K562 treated with DMSO at 1 percent for 24 hours (cell line): ENCODE data around the gene TCF19. TPM values are rescaled to one million over a fixed set of nuclear protein-coding genes. Genes with fewer than 3 reads are reported as not detected.

Source experiments
- total RNA-seq: library from RNA; unstranded; fragments of 300-600 nt; gene quantifications from 2 replicates; pipeline ENCODE4 v1.2.3, GENCODE V29; 2022; ENCODE audit warnings: low read depth; ENCODE audit not compliant: insufficient read depth

TCF19 gene
- total RNA-seq, result 72.6 and 76.1 TPM in 2 replicates

GRCh38 chr6:31158140-31158862 is at the start of gene TCF19:
Gene TCF19 (plus strand): TSS chr6:31158589. CDS start chr6:31159470, 881 bp downstream.

DNA sequence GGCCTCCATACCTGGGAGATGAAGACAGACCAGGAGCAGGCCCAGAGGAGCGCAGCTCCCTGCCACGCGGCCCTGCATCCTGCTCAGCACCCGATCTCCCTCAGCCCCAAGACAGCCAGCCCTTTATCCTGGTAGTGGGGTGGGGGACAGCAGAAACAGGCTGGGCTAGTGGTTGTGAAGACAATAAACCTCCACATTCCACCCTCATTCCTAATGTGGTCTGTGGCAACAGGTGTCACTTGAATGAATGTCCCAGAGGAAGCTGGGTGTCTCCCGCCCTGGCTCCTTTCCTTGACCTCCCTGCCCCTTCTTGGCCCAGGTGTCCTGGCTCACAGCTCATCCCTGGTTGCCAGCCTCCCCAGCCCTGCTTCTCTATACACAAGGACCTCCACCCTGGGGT is 45.9 kb upstream of the TCF19 start, which contains the start of gene C6orf15:
TSS of gene C6orf15 (minus strand) at position 98 of the 400 bp plus-strand sequence. CDS start at position 78, 20 bp downstream.

DNA sequence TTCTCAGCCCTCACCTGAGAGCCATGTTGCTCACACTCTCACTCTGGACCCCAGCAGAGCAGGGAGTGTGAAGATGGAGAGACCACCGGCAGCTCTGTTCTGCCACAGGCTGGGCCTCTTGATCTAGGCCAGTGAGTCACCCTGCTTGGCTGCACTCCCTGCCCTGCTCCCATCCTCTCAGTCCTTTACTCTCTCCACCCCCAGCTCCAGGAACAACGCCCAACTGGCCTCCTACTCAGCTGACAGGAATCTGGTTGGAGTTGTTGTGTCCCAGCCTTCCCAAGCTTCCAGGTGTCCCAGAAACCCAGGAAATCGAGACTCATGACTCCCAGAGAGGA is 43.9 kb upstream of the TCF19 start, which contains the start of gene PSORS1C1:
TSS of gene PSORS1C1 (plus strand) at position 260 of the 338 bp plus-strand sequence. CDS start 14,833 bp downstream, outside the sequence.

DNA sequence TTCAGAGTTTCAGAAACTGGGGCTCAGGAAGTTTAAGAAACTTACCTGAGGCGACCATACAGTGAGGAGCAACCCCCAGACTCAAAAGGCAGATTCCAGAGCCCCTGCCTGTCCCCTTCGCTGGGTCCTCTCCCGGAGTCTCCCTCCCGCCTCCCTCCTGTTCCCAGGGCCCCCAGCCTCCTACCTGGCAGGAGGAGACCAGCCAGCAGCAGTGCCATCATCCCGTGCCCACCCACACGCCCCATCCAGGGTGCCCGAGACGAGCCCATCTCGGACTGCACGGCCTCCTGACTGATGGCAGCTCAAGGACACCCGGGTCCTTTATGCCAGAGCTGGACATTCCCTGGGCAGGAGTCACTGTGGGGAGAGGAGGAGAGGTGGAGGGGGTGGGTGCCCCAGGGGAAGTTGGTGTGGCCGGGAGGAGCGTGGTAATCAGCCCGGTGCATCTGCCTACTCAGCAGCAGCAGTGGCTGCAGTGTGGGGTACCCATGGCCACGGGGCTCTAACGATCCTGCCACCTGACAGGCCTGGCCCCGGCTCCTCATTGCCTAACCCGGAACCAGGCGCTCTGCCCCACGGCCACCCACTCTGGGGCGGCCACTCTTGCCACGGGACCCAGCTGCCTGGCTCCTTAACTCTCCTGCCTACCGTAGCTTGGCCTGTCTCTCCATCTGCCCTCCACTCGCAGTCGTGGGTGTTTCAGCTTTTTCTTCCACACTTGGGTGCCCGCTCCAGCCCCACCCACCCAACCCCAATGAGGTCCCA is 38.1 kb upstream of the TCF19 start, which contains the start of gene CDSN:
TSS of gene CDSN (minus strand) at position 296 of the 765 bp plus-strand sequence. CDS start at position 269, 27 bp downstream.

DNA sequence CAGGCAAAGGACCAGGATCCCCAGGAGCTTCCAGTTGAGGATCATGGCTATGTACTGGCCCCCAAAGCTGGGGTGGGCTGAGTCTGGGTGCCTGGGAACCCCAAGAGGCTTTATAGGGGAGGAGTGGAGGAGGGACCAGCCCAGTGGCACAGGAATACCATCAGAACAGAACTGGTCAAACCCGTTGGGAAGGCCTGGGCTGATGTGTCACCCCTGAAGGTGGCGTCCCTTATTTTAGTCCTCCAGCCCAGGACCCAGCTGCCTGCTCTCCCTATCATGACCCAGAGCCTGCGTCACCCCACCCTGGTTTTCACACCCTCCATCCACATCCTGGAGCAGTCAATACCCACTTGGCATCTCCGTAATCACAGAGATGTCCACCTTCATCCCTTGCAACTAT is 19.4 kb upstream of the TCF19 start, which contains the start of gene PSORS1C2:
TSS of gene PSORS1C2 (minus strand) at position 85 of the 400 bp plus-strand sequence. CDS start at position 45, 40 bp downstream.

DNA sequence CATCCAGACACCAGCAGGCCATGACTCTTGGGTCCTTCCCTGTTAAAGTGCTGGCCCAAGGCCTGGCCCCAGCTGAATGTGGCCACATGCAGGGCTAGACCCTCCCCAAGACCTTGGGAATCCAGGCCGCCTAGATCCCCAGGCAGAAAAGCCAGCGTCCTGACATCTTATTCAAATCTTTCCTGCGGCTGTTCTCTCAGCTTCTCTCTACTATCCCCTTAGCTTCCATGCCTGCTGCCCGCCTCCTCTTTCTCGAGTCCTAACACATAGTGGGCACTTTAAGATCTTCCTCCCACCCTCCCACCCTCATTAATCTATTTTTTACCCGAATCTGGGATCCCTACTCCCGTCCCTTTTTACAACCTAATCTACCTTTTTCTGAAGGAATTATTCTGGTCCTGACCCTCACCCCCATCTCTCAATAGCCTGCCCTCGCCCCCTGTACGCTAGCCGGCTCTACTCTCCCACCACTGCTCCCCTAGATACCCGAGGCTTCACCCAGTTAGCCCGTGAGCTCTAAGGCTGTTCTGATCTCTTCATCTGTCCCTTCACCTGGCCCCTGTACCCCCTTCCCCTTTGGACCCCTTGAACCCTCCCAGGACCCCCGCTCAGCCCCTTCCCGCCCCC is 763 bp upstream of the TCF19 start, which contains the start of gene CCHCR1:
TSS of gene CCHCR1 (minus strand) at position 290 of the 627 bp plus-strand sequence. CDS start at position 88, 202 bp downstream.

DNA sequence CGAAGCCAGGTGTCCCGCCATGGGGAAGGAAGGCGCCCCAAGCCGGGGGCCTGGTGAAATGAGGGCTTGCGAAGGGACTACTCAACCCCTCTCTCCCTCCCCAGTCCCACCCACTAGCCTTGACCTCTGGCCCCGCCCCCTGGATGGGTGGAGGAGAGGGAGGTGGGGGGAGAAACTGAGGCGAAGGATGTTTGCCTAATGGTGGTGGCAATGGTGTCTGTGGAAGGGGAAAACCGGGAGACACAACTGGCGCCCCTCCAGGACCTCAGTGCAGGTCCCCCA is 12.2 kb downstream of the TCF19 start, which contains the start of gene POU5F1:
TSS of gene POU5F1 (minus strand) at position 83 of the 282 bp plus-strand sequence. CDS start at position 21, 62 bp downstream.

Other genes with a start within 250 kb of the TCF19 start
- gene VARS2, start 244.4 kb upstream of the TCF19 start, total RNA-seq, result 59.2 and 63.7 TPM in 2 replicates
- gene SFTA2, start 226.4 kb upstream of the TCF19 start, total RNA-seq, result not detected in 2 replicates
- gene MUCL3, start 217.6 kb upstream of the TCF19 start, total RNA-seq, result 0.05 TPM in 1 of 2 replicates, not detected in the other
- not detected in 2 replicates for gene MUC21, start 174.9 kb upstream of the TCF19 start, total RNA-seq
- gene MUC22, start 148.1 kb upstream of the TCF19 start, total RNA-seq, result not detected in 2 replicates
- gene C6orf15, start 46.0 kb upstream of the TCF19 start, total RNA-seq, result not detected in 2 replicates
- not detected in 2 replicates for gene PSORS1C1, start 43.8 kb upstream of the TCF19 start, total RNA-seq
- gene CDSN, start 38.1 kb upstream of the TCF19 start, total RNA-seq, result not detected in 2 replicates
- gene PSORS1C2, start 19.5 kb upstream of the TCF19 start, total RNA-seq, result not detected in 2 replicates
- 39.6 and 47.7 TPM in 2 replicates for gene CCHCR1, start 787 bp upstream of the TCF19 start, total RNA-seq
- gene POU5F1, start 12.1 kb downstream of the TCF19 start, total RNA-seq, result 0.91 and 1.3 TPM in 2 replicates
- 36.6 and 38.4 TPM in 2 replicates for gene HLA-C, start 113.5 kb downstream of the TCF19 start, total RNA-seq
- gene HLA-B, start 198.6 kb downstream of the TCF19 start, total RNA-seq, result 11.8 and 12.1 TPM in 2 replicates
- gene MICA, start 245.0 kb downstream of the TCF19 start, total RNA-seq, result 27.3 and 32.0 TPM in 2 replicates